SK-N-SH treated with all-trans-retinoic acid at 6 μM for 48 hours (cell line): ENCODE data around the gene CDKN2B-AS1.

ENCODE experiments used
- ATAC-seq: fragments of 200-7000 bp; cut with Tn5 transposase; 3 replicates; pipeline ENCODE4 v1.9.1; 2020; ENCODE audit warnings: mild to moderate bottlenecking, moderate library complexity
- BACH2 ChIP-seq: fragments of 250-450 bp; sonication (Bioruptor Pico); IDR thresholded peaks from 2 replicates; pipeline ENCODE4 v1.9.0; 2021; ENCODE audit warnings: mild to moderate bottlenecking, borderline replicate concordance
- CSDC2 ChIP-seq: fragments of 250-450 bp; sonication (Bioruptor Pico); IDR thresholded peaks from 2 replicates; pipeline ENCODE4 v1.5.0; 2020; ENCODE audit warnings: mild to moderate bottlenecking, moderate library complexity
- ESRRG ChIP-seq: fragments of 250-450 bp; sonication (Bioruptor Pico); IDR thresholded peaks from 2 replicates; pipeline ENCODE4 v1.6.1; 2021; ENCODE audit warnings: mild to moderate bottlenecking
- OSR1 ChIP-seq: fragments of 250-450 bp; sonication (Bioruptor Pico); IDR thresholded peaks from 2 replicates; pipeline ENCODE4 v1.8.0; 2022; ENCODE audit warnings: moderate library complexity, mild to moderate bottlenecking, inconsistent platforms
- PPARA ChIP-seq: fragments of 250-450 bp; sonication (Bioruptor Pico); IDR thresholded peaks from 2 replicates; pipeline ENCODE4 v1.5.0; 2020; ENCODE audit warnings: mild to moderate bottlenecking, borderline replicate concordance
- RARB ChIP-seq: fragments of 250-450 bp; sonication (Bioruptor Pico); IDR thresholded peaks from 2 replicates; pipeline ENCODE4 v1.8.0; 2021; ENCODE audit warnings: mild to moderate bottlenecking, moderate library complexity
- SNAI2 ChIP-seq: fragments of 250-450 bp; sonication (Bioruptor Pico); IDR thresholded peaks from 2 replicates; pipeline ENCODE4 v1.5.0; 2020; ENCODE audit warnings: mild to moderate bottlenecking, moderate library complexity
- TCF4 ChIP-seq: fragments of 250-450 bp; sonication (Bioruptor Pico); IDR thresholded peaks from 2 replicates; pipeline ENCODE4 v1.8.0; 2021; ENCODE audit warnings: mild to moderate bottlenecking, moderate library complexity, borderline replicate concordance
- ZC3H10 ChIP-seq: fragments of 250-450 bp; sonication (Bioruptor Pico); IDR thresholded peaks from 2 replicates; pipeline ENCODE4 v1.5.1; 2021; ENCODE audit warnings: mild to moderate bottlenecking, moderate library complexity
- ZFP3 ChIP-seq: fragments of 250-450 bp; sonication (Bioruptor Pico); IDR thresholded peaks from 2 replicates; pipeline ENCODE4 v1.5.0; 2020; ENCODE audit warnings: mild to moderate bottlenecking, moderate library complexity
- ZNF565 ChIP-seq: fragments of 450-650 bp; formaldehyde crosslinking; conservative IDR thresholded peaks from 2 replicates; pipeline ENCODE4 v1.5.0; 2020; ENCODE audit warnings: low read depth, mild to moderate bottlenecking, moderate library complexity
- ZNF8 ChIP-seq: fragments of 450-650 bp; formaldehyde crosslinking; IDR thresholded peaks from 2 replicates; pipeline ENCODE4 v1.5.0; 2020; ENCODE audit warnings: mild to moderate bottlenecking, moderate library complexity
- TF ChIP-seq, protein P1 (sequence below): fragments of 250-450 bp; sonication (Bioruptor Pico); IDR thresholded peaks from 2 replicates; pipeline ENCODE4 v1.5.1; 2020; ENCODE audit warnings: low read depth, mild to moderate bottlenecking, moderate library complexity
- TF ChIP-seq, protein P2 (sequence below): fragments of 250-450 bp; sonication (Bioruptor Pico); IDR thresholded peaks from 2 replicates; pipeline ENCODE4 v1.5.0; 2020; ENCODE audit warnings: mild to moderate bottlenecking, moderate library complexity
- TF ChIP-seq, protein P3 (sequence below): fragments of 250-450 bp; sonication (Bioruptor Pico); IDR thresholded peaks from 2 replicates; pipeline ENCODE4 v1.8.0; 2020; ENCODE audit warnings: mild to moderate bottlenecking, moderate library complexity, borderline replicate concordance
- TF ChIP-seq, protein P4 (sequence below): fragments of 250-450 bp; sonication (Bioruptor Pico); IDR thresholded peaks from 2 replicates; pipeline ENCODE4 v1.5.1; 2021; ENCODE audit warnings: mild to moderate bottlenecking, moderate library complexity
- TF ChIP-seq, protein P5 (sequence below): fragments of 250-450 bp; sonication (Bioruptor Pico); IDR thresholded peaks from 2 replicates; pipeline ENCODE4 v1.8.0; 2021; ENCODE audit warnings: low read depth, mild to moderate bottlenecking, moderate library complexity, borderline replicate concordance

The CDKN2B-AS1 gene

DNA sequence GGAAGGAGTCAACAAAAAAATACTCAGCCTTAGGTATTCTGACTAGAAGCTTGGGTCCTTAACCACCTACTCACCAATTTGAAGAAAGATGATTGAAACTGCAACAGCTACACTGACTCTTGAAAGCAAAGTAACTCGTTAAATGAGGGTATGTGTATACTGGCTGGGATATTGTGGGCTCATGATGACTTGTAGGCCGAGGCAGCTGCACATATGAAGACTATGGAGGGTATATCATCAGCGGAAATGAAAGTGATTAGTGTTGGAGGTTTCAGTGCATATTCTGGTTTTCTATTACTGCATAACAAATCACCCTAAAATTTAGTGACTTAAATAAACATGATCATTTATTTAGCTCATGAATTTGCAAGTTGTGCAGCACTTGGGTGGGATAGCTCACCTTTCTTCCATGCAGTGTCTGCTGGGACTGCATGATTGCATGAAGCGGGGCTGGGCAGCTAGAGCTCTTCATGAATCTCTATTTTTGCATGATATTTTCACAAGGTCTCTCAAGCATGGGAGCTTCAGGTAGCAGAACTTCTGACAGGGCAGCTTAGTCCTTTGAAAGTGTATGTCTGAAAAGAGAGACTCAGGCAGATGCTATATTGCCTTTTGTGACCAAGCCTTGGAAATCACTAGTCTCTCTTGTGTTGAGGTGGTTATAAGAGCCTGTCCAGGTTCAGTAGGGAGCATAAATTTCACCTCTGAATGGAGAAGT is 110.6 kb downstream of the CDKN2B-AS1 start:
- no peak for TF ChIP-seq ZNF565 (CRISPR knock-in tag)
- TF ChIP-seq TCF4 (CRISPR knock-in tag) = no peak
- TF ChIP-seq CSDC2 (CRISPR knock-in tag) = no peak
- TF ChIP-seq, protein P1, sequence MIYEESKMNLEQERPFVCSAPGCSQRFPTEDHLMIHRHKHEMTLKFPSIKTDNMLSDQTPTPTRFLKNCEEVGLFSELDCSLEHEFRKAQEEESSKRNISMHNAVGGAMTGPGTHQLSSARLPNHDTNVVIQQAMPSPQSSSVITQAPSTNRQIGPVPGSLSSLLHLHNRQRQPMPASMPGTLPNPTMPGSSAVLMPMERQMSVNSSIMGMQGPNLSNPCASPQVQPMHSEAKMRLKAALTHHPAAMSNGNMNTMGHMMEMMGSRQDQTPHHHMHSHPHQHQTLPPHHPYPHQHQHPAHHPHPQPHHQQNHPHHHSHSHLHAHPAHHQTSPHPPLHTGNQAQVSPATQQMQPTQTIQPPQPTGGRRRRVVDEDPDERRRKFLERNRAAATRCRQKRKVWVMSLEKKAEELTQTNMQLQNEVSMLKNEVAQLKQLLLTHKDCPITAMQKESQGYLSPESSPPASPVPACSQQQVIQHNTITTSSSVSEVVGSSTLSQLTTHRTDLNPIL (CRISPR knock-in tag) = no peak
- TF ChIP-seq ZNF8 (CRISPR knock-in tag) = no peak
- TF ChIP-seq ZC3H10 = no peak
- TF ChIP-seq, protein P2, sequence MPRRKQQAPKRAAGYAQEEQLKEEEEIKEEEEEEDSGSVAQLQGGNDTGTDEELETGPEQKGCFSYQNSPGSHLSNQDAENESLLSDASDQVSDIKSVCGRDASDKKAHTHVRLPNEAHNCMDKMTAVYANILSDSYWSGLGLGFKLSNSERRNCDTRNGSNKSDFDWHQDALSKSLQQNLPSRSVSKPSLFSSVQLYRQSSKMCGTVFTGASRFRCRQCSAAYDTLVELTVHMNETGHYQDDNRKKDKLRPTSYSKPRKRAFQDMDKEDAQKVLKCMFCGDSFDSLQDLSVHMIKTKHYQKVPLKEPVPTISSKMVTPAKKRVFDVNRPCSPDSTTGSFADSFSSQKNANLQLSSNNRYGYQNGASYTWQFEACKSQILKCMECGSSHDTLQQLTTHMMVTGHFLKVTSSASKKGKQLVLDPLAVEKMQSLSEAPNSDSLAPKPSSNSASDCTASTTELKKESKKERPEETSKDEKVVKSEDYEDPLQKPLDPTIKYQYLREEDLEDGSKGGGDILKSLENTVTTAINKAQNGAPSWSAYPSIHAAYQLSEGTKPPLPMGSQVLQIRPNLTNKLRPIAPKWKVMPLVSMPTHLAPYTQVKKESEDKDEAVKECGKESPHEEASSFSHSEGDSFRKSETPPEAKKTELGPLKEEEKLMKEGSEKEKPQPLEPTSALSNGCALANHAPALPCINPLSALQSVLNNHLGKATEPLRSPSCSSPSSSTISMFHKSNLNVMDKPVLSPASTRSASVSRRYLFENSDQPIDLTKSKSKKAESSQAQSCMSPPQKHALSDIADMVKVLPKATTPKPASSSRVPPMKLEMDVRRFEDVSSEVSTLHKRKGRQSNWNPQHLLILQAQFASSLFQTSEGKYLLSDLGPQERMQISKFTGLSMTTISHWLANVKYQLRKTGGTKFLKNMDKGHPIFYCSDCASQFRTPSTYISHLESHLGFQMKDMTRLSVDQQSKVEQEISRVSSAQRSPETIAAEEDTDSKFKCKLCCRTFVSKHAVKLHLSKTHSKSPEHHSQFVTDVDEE (CRISPR knock-in tag) = no peak
- no peak for TF ChIP-seq ESRRG (CRISPR knock-in tag)
- TF ChIP-seq, protein P3, sequence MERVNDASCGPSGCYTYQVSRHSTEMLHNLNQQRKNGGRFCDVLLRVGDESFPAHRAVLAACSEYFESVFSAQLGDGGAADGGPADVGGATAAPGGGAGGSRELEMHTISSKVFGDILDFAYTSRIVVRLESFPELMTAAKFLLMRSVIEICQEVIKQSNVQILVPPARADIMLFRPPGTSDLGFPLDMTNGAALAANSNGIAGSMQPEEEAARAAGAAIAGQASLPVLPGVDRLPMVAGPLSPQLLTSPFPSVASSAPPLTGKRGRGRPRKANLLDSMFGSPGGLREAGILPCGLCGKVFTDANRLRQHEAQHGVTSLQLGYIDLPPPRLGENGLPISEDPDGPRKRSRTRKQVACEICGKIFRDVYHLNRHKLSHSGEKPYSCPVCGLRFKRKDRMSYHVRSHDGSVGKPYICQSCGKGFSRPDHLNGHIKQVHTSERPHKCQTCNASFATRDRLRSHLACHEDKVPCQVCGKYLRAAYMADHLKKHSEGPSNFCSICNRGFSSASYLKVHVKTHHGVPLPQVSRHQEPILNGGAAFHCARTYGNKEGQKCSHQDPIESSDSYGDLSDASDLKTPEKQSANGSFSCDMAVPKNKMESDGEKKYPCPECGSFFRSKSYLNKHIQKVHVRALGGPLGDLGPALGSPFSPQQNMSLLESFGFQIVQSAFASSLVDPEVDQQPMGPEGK (CRISPR knock-in tag) = no peak
- TF ChIP-seq, protein P4, sequence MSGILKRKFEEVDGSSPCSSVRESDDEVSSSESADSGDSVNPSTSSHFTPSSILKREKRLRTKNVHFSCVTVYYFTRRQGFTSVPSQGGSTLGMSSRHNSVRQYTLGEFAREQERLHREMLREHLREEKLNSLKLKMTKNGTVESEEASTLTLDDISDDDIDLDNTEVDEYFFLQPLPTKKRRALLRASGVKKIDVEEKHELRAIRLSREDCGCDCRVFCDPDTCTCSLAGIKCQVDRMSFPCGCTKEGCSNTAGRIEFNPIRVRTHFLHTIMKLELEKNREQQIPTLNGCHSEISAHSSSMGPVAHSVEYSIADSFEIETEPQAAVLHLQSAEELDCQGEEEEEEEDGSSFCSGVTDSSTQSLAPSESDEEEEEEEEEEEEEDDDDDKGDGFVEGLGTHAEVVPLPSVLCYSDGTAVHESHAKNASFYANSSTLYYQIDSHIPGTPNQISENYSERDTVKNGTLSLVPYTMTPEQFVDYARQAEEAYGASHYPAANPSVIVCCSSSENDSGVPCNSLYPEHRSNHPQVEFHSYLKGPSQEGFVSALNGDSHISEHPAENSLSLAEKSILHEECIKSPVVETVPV (CRISPR knock-in tag) = no peak
- TF ChIP-seq, all 23 proteins: peak for 0
- ATAC-seq = no peak

DNA sequence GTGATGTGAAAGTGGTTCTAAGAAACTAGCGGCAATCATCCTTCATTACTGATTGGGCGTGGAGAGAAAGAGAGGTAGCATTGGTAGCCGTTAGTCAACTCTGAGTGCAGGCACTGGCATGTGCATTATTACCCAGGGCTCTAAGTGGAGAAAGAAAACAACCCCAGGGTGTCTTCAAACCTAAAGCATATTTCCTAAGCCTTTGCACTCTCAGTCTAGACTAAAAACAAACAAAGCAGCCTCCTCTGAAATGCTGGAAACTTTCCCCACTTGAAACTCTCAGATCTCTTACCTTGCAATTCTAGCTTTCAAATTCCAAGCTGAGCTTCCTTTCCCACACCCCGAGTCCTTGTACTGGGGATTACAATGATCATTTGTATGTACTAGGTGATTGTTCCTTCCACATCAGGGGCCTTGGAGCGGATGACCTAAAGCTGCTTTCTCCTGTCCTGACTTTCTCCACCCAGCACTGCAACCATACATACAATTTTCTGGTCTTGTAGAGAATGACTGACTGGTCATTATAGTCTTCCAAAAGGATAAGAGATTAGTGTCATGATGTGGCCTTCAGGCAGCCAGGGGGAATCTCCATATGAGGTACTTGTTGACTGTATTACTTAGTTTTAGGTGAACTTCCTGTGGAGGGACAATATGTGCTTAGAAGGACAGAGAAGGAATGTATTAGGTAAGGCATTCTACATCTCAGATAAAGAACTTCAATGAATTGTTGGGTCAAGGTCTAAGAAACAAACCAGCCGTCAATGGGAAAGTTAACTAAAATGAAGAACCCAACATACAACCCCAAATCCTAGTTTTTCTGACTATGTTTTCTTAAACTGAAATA is 112.8 kb downstream of the CDKN2B-AS1 start:
- ATAC-seq = no peak
- TF ChIP-seq, protein P4 (CRISPR knock-in tag) = no peak
- TF ChIP-seq, protein P5, sequence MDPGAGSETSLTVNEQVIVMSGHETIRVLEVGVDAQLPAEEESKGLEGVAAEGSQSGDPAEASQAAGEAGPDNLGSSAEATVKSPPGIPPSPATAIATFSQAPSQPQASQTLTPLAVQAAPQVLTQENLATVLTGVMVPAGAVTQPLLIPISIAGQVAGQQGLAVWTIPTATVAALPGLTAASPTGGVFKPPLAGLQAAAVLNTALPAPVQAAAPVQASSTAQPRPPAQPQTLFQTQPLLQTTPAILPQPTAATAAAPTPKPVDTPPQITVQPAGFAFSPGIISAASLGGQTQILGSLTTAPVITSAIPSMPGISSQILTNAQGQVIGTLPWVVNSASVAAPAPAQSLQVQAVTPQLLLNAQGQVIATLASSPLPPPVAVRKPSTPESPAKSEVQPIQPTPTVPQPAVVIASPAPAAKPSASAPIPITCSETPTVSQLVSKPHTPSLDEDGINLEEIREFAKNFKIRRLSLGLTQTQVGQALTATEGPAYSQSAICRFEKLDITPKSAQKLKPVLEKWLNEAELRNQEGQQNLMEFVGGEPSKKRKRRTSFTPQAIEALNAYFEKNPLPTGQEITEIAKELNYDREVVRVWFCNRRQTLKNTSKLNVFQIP = no peak
- TF ChIP-seq, protein P3 (CRISPR knock-in tag) = no peak
- TF ChIP-seq OSR1 (CRISPR knock-in tag) = no peak
- no peak for TF ChIP-seq ESRRG (CRISPR knock-in tag)
- TF ChIP-seq, protein P2 (CRISPR knock-in tag) = no peak
- no peak for TF ChIP-seq RARB (CRISPR knock-in tag)
- no peak for TF ChIP-seq ZFP3 (CRISPR knock-in tag)
- no peak for TF ChIP-seq PPARA
- TF ChIP-seq BACH2 (CRISPR knock-in tag) = no peak
- TF ChIP-seq SNAI2 (CRISPR knock-in tag) = no peak
- TF ChIP-seq, all 23 proteins: peak for 0
